NCI-H345 treated with DMSO at 0.1 percent for 48 hours (cell line): ENCODE measurements around the gene GATD1.
"Not testable (repeated sequence)": the region's sequence is repeated elsewhere in the genome, so short reads cannot be mapped to it uniquely, and the experiment has no call there.

Experiments used
- DNase-seq: peaks from one replicate; lab custom pipeline; 2025; ENCODE audit not compliant: unreplicated experiment; lab: John Stamatoyannopoulos, UW

GATD1 gene

GRCh38 chr11:765025-765801 lies 12.1 kb downstream of the GATD1 start:
- no peak for DNase-seq

DNA sequence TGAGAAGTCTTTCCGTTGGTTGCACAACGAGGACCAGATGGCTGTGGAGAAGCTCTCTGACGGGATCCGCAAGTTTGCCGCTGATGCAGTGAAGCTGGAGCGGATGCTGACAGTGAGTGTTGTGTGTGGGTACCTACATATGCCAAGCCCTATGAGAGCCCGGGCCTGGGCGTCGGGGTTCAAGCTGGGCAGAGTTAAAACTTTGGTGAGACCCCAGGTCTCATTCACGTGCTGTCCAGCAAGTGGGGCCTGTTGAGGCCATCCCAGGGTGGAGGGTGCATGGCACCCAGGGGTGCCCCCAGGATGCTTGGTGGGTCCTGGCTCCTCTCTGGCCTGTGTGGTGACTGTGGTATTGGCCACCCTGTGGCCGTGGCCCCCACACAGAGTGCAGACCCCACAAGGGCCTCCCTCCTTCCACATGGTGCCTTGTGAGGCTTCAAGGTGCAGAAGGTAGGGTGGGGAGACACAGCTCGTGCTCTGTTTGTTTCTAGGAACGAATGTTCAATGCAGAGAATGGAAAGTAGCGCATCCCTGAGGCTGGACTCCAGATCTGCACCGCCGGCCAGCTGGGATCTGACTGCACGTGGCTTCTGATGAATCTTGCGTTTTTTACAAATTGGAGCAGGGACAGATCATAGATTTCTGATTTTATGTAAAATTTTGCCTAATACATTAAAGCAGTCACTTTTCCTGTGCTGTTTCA lies 12.8 kb downstream of the GATD1 start:
- no peak for DNase-seq

- no peak for DNase-seq
These were observed 13.6 kb downstream of the GATD1 start for GRCh38 chr11:763549-764321.

GRCh38 chr11:763073-763463 lies 14.2 kb downstream of the GATD1 start:
- no peak for DNase-seq

DNA sequence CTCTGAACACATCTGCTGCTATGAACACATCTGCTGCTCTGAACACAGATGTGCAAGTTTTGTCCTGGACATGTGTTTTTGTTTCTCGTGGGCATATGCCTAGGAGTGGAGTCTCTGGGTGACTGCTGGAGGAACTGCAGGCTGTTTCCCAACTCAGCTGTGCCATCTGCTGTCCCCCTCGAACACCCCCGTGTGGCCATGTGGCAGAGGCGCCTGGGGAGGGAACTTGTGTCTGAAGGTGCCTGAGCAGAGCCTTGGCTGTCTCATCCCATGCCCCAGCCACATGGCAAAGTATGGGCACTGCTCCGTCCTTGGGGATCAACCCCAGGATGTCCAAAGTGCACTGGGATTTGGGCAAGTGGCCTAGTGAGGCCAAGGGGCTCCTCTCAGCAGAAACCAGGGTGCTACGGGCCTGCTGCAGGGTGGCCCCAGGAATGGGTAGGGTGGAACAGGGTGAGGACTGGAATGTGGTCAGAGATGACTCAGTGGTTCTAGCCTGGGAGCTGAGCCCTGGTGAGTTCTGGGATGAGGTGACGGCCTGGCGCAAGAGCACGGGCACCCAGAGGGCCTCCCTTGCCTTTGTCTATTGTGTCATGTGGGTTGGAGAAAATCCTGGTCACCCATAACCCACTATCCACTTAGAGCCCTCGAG lies 14.7 kb downstream of the GATD1 start:
- no peak for DNase-seq

DNA sequence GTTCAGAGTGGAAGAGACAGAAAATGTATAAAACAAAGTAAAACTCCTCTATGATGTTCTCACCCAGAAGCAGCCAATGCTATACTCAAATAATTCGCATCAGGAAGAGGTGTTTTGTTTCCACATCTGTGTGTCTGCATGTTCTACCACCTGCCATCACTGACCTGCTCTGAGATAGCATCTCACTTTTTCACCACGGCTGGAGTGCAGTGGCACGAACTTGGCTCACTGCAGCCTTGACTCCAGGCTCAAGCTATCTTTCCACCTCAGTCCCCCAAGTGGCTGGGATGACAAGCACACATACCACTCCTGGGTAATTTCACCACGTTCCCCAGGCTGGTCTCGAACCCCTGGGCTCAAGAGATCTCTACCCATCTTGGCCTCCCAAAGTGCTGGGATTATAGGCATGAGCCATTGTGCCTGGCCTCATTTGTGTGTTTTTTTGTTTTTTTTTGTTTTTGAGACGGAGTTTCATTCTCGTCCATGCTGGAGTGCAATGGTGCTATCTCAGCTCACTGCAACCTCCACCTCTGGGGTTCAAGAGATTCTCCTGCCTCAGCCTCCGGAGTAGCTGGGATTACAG lies 15.7 kb downstream of the GATD1 start:
- no peak for DNase-seq

- no peak for DNase-seq
These were observed 17.1 kb downstream of the GATD1 start for GRCh38 chr11:760236-760635.

- DNase-seq, result no peak
These were observed 27.6 kb downstream of the GATD1 start for GRCh38 chr11:749731-750130.

DNA sequence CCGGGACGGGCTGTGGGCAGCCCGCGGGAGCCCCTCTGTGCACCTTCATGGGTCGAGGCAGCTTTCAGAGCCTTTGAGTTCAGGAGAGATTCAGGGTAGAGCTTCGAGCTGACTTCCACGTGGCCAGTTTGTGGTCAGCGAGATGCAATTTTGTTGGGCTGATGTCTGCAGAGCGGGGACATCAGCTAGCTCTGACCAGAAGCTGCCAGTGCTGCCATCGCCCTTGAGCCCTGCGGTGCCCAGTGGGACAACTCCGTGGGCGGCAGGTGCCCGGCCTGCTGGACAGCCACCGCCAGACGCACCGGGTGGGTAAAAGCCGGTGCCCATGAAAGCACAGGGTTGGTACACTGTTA lies 29.3 kb downstream of the GATD1 start:
- no peak for DNase-seq

GRCh38 chr11:747158-748006 lies 29.9 kb downstream of the GATD1 start, which contains the start of gene TALDO1:
Gene TALDO1 (plus strand): TSS chr11:747464. CDS start chr11:747482, 18 bp downstream.
- DNase-seq, result peak; percentile 77

GRCh38 chr11:746289-747157 lies 30.8 kb downstream of the GATD1 start:
- DNase-seq, result peak; percentile 18

DNA sequence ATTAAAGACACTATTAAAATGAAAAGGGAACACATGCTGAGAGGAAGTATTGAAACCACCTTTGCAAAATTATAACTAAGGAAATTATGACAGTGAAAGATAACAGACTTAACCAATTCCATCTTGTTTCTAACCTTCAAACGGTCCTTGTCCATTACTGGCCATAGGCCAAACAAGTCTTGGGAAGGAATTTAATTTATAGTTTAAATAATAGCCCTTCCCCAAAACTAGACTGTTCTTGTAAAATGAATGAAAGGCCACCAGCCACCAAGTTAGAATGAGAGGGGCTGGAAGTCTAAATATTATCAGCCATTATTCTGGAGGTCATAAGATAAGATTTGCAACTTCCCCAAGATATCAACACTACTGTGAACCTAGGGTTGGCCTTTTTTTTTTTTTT lies 31.9 kb downstream of the GATD1 start:
- no peak for DNase-seq

DNA sequence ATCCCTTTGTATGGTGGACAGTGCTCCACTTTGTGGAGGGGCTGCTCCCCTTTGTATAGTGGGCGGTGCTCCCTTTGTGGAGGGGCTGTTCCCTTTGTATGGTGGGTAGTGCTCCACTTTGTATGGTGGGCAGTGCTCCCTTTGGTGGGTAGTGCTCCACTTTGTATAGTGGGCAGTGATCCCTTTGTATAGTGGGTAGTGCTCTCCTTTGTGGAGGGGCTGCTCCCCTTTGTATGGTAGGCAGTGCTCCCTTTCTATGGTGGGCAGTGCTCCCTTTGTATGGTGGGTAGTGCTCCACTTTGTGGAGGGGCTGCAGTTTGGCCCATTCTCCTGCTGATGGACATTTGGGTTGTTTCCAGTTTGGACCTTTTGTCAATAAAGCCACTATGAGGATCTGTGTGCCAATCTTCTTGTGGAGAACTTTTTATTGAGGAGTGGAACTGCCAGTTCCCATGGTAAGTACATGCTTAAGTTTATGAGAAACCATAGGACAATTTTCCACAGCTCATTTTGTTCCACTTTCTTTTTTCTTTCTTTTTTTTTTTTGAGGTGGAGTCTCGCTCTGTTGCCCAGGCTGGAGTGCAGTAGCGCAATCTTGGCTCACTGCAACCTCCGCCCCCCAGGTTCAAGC lies 34.6 kb downstream of the GATD1 start:
- no peak for DNase-seq

DNA sequence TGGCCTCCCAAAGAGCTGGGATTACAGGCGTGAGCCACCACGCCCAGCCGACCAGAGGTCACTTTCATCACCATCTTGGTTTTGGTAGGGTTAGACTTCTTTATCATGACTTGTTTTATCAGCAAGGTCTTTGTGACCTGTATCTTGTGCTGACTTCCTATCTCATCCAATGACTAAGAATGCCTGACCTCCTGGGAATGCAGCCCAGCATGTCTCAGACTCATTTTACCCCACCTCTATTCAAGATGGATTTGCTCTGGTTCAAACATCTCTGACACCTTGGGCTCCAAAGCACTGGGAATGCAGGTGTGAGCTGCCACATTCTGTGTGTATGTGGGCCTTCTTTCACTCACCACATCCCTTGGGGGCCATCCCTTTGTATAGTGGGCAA lies 35.1 kb downstream of the GATD1 start:
- DNase-seq, result no peak

- DNase-seq, result not testable (repeated sequence)
These were observed 39.4 kb downstream of the GATD1 start for GRCh38 chr11:737899-738298.

- DNase-seq, result no peak
These were observed 39.9 kb downstream of the GATD1 start for GRCh38 chr11:737366-737765.

DNA sequence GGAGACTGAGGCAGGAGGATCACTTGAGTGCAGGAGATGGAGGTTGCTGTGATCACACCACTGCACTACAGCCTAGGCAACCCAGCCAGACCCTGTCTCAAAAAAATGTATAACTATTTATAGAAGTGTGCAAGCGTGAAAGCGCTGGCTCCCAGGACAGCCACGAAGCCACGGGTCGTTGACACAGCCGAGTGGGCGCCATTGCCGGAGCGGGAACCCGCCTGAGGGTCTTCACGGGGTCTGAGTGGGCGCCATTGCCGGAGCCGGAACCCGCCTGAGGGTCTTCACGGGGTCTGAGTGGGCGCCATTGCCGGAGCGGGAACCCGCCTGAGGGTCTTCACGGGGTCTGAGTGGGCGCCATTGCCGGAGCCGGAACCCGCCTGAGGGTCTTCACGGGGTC lies 42.7 kb downstream of the GATD1 start:
- not testable (repeated sequence) for DNase-seq

DNA sequence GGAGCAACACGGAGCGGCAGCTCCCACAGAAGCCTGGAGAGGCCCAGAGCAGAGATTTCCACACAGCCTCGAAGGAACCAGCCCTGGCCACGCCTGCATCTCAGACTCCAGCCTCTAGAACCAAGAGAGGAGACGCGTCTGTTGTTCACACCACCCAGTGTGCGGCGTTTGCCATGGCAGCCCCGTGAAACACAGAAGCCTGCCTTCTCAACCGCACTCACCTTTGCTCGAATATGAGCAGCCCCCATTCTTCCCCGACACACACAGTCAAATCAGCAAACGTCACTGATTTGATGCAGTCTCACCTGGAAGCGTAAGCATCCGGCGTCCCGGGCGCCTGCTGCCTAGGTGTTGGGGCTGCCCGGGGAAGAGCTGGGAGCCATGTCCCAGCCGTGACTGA lies 44.2 kb downstream of the GATD1 start:
- DNase-seq, result no peak
